ENCODE results near the gene ACTMAP. TPM values are rescaled to one million over a fixed set of nuclear protein-coding genes. Genes with fewer than 3 reads are reported as not detected.
A peak's percentile ranks its signal among the peaks of the same experiment; 100 is the strongest.

ACTMAP gene
- total RNA-seq, 1 experiment from 2014 or later: 27.7 TPM

- no peak overlapping the region for H2BK120ac ChIP-seq (ENCODE audit: low read depth, low read length, poor library complexity, severe bottlenecking)
- TF ChIP-seq CTCF (conservative IDR thresholded peaks at IDR 0.05): peak; percentile 41; the same call in 2 of the 3 replicates
- no peak overlapping the region for H4K8ac ChIP-seq (replicated peaks; ENCODE audit: insufficient read length, low read depth, low read length)
- H3K23ac ChIP-seq (ENCODE audit: insufficient read length, low read depth, low read length): no peak overlapping the region
- no peak overlapping the region for H4K5ac ChIP-seq (ENCODE audit: insufficient read length, low read depth, low read length)
- H3K18ac ChIP-seq (ENCODE audit: insufficient read length, low read depth, low read length): no peak overlapping the region
- H2BK5ac ChIP-seq (ENCODE audit: insufficient read length, low read length): no peak overlapping the region
- H3K79me1 ChIP-seq (ENCODE audit: insufficient read depth, low read depth, low read length, poor library complexity, severe bottlenecking): no peaks in the 10 kb centered on the region
- no peak overlapping the region for H2BK20ac ChIP-seq (ENCODE audit: low read depth, low read length, poor library complexity, severe bottlenecking)
- H3K4me1 ChIP-seq (ENCODE audit: insufficient read depth, low read length): peaks cover 4% of the 10 kb centered on the region; the same call in 1 of the 2 replicates
- no peak overlapping the region for H3K14ac ChIP-seq (ENCODE audit: insufficient read depth, low read length)
- no peak overlapping the region; a peak in 1 of 5 replicates for H3K4me3 Mint-ChIP-seq
- peak; percentile 78 for DNase-seq
- H3K4ac ChIP-seq (ENCODE audit: low read depth, low read length): no peak overlapping the region
- no peak overlapping the region for H4K91ac ChIP-seq (ENCODE audit: insufficient read length, low read depth, low read length)
- peaks cover 5% of the 10 kb centered on the region for H3K23me2 ChIP-seq (ENCODE audit: insufficient read length, low read depth, low read length, poor library complexity, severe bottlenecking)
- no peak overlapping the region for H3K4me2 ChIP-seq (ENCODE audit: insufficient read depth, insufficient read length, low read length)
- peaks cover 21 to 25% of the 10 kb centered on the region in 2 experiments for H3K4me1 Mint-ChIP-seq
- H2AFZ ChIP-seq (ENCODE audit: low read length): no peak overlapping the region
- H3K27ac Mint-ChIP-seq: peak overlapping the region; percentile 85 to 95 (median 92); a peak in 6 of 7 replicates
- H2BK15ac ChIP-seq (ENCODE audit: low read depth, low read length): no peak overlapping the region
- peaks cover 6 to 17% (median 12%) of the 10 kb centered on the region in 3 experiments; a peak in 5 of 7 replicates for H3K36me3 Mint-ChIP-seq (ENCODE audit: insufficient read depth in 1 of 3, low read depth in 3 of 3)
- no peaks in the 10 kb centered on the region for H3K27me3 Mint-ChIP-seq (ENCODE audit: low read depth)
- no CpG with 5 or more reads among the region's 17 CpGs for WGBS (ENCODE audit: extremely low coverage, insufficient read length, low lambda C conversion rate)
- H3K56ac ChIP-seq (ENCODE audit: insufficient read length, low read depth, low read length): no peak overlapping the region
- no peaks in the 10 kb centered on the region for H4K20me1 ChIP-seq (ENCODE audit: control insufficient read depth, insufficient read depth, insufficient read length)
- H2BK12ac ChIP-seq (ENCODE audit: insufficient read length, low read depth, low read length): no peak overlapping the region
- H3K9me3 ChIP-seq (ENCODE audit: control insufficient read depth, low read depth, low read length): no peaks in the 10 kb centered on the region
- H3K9ac ChIP-seq (ENCODE audit: extremely low read depth, insufficient read length, low read length): no peak overlapping the region
- H2AK5ac ChIP-seq (ENCODE audit: insufficient read length, low read length): no peak overlapping the region
- H3K27me3 ChIP-seq (ENCODE audit: insufficient read depth, low read length): no peaks in the 10 kb centered on the region
- no peaks in the 10 kb centered on the region for H3K9me3 Mint-ChIP-seq
- no peak overlapping the region for H3T11ph ChIP-seq (ENCODE audit: low read length)
- H3K79me2 ChIP-seq (ENCODE audit: insufficient read depth, low read length): no peaks in the 10 kb centered on the region; the same call in 1 of the 2 replicates
- H3K27ac ChIP-seq (ENCODE audit: insufficient read length, low read depth, low read length): no peak overlapping the region
Observed at GRCh38 chr19:40744554-40745401, 5.5 kb downstream of the ACTMAP start.

Data from H9 (cell line).